Measurements from ENCODE around the gene CDHR3. TPM values are rescaled to one million over a fixed set of nuclear protein-coding genes. Genes with fewer than 3 reads are reported as not detected.

CDHR3 gene
- total RNA-seq, 1 experiment from 2014 or later: 8.7 TPM

DNA sequence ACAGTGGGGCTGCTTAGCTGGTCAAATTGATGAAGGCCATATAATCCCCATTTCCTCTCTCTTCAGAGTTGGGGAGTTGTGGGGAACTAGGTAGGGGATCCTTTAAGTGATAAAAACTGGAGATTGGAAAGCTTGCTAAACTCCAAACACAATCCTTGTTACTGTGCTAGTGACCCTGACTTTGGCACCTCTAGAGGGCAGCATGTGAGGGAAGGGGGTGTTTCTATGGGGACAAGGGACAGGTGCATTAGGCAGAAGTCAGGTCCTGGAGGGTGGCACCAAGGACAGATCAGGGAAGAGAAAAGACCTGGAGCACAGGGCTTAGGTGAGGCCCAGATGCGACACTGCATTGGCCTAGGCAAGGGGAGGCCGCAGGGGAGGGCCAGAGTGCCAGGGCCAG lies 66.9 kb downstream of the CDHR3 start:
- H3K4me3 ChIP-seq: no peak overlapping the region
- intact Hi-C loops (cut with micrococcal nuclease; ENCODE audit: unreplicated experiment): no loop called here
- no peaks in the 10 kb centered on the region for H3K9me3 ChIP-seq (ENCODE audit: insufficient read depth, low read depth)
- TF ChIP-seq, protein P1, sequence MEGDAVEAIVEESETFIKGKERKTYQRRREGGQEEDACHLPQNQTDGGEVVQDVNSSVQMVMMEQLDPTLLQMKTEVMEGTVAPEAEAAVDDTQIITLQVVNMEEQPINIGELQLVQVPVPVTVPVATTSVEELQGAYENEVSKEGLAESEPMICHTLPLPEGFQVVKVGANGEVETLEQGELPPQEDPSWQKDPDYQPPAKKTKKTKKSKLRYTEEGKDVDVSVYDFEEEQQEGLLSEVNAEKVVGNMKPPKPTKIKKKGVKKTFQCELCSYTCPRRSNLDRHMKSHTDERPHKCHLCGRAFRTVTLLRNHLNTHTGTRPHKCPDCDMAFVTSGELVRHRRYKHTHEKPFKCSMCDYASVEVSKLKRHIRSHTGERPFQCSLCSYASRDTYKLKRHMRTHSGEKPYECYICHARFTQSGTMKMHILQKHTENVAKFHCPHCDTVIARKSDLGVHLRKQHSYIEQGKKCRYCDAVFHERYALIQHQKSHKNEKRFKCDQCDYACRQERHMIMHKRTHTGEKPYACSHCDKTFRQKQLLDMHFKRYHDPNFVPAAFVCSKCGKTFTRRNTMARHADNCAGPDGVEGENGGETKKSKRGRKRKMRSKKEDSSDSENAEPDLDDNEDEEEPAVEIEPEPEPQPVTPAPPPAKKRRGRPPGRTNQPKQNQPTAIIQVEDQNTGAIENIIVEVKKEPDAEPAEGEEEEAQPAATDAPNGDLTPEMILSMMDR (conservative IDR thresholded peaks at IDR 0.05): no peak
- no peak for TF ChIP-seq EZH2 (IDR thresholded peaks at IDR 0.05; ENCODE audit: low read depth)
- CTCF ChIA-PET: interaction anchor here (2.1 kb wide), 1 partner anchor 265 kb away, joined by 7 read pairs; no protein-coding TSS in a partner anchor
- H3F3A ChIP-seq (ENCODE audit: insufficient read depth, low read depth): no peaks in the 10 kb centered on the region
- no peaks in the 10 kb centered on the region for H4K20me1 ChIP-seq (ENCODE audit: insufficient read depth)
- H3K9me2 ChIP-seq (ENCODE audit: insufficient read depth): no peaks in the 10 kb centered on the region
- DNase-seq: no peak
- no peaks in the 10 kb centered on the region for H3K36me3 ChIP-seq (ENCODE audit: low read depth)
- BruUV-seq (replicated peaks): no TSS peak
- no peaks in the 10 kb centered on the region for H3K27me3 ChIP-seq (ENCODE audit: insufficient read depth, low read depth)
- no peak overlapping the region for H2AFZ ChIP-seq
- H3K4me2 ChIP-seq: no peak overlapping the region
- H3K27ac ChIP-seq: no peak overlapping the region
- H3K79me2 ChIP-seq (ENCODE audit: low read depth): no peaks in the 10 kb centered on the region
- no peaks in the 10 kb centered on the region; the same call in 1 of the 2 replicates for H3K4me1 ChIP-seq (replicated peaks; ENCODE audit: insufficient read depth)
- POLR2A ChIA-PET (ENCODE audit: unreplicated experiment): no interaction called here

DNA sequence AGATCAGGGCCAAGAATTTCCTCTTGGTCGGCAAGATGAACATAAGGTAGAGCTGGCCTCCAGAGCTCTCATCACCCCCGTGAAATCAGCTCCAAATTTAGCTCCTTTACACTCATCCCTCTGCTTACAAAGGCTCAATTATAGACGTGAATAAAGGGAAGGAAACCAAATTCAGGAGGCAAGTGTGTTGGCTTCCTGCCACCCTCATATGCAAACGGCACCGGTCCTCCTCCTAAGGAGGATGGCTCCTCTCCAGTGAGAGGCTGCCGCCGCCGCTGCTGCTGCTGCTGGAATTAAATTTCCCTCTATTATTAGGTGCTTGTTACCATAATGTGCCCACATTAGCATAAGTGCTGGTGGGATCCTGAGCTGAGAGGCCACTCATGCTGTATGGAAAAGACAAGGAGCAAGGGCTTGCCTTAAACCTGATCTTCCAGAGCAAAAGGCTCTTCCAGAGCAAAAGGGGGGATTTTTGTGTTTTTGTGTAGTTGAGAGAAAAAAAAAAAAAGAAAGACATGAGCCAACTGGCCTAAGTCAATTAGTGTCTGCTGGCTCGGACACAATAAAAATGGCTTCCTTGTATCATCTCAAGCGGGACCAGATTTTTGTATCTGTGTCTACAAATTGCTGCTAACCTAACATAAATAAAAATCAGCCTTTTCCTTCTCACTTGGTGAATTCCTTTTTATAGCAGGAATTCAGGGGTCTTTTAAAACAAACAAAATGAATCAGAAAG lies 68.4 kb downstream of the CDHR3 start:
- H3K4me1 ChIP-seq (replicated peaks; ENCODE audit: insufficient read depth): no peaks in the 10 kb centered on the region; the same call in 1 of the 2 replicates
- H3F3A ChIP-seq (ENCODE audit: insufficient read depth, low read depth): no peaks in the 10 kb centered on the region
- H3K4me3 ChIP-seq: no peak overlapping the region
- POLR2A ChIA-PET (ENCODE audit: unreplicated experiment): interaction anchor here (0.7 kb wide), 1 partner anchor 263 kb away, joined by 6 read pairs; no protein-coding TSS in a partner anchor
- no peak for DNase-seq
- no TSS peak for BruUV-seq (replicated peaks)
- CTCF ChIA-PET: no interaction called here
- H3K27ac ChIP-seq: no peak overlapping the region
- no peaks in the 10 kb centered on the region for H3K79me2 ChIP-seq (ENCODE audit: low read depth)
- no peaks in the 10 kb centered on the region for H3K9me2 ChIP-seq (ENCODE audit: insufficient read depth)
- TF ChIP-seq, protein P1 (conservative IDR thresholded peaks at IDR 0.05): no peak
- no peak for TF ChIP-seq EZH2 (IDR thresholded peaks at IDR 0.05; ENCODE audit: low read depth)
- H3K4me2 ChIP-seq: no peak overlapping the region
- H2AFZ ChIP-seq: no peak overlapping the region
- intact Hi-C loops (cut with micrococcal nuclease; ENCODE audit: unreplicated experiment): no loop called here
- no peaks in the 10 kb centered on the region for H3K27me3 ChIP-seq (ENCODE audit: insufficient read depth, low read depth)
- H3K9me3 ChIP-seq (ENCODE audit: insufficient read depth, low read depth): no peaks in the 10 kb centered on the region
- no peaks in the 10 kb centered on the region for H3K36me3 ChIP-seq (ENCODE audit: low read depth)
- H4K20me1 ChIP-seq (ENCODE audit: insufficient read depth): no peaks in the 10 kb centered on the region

DNA sequence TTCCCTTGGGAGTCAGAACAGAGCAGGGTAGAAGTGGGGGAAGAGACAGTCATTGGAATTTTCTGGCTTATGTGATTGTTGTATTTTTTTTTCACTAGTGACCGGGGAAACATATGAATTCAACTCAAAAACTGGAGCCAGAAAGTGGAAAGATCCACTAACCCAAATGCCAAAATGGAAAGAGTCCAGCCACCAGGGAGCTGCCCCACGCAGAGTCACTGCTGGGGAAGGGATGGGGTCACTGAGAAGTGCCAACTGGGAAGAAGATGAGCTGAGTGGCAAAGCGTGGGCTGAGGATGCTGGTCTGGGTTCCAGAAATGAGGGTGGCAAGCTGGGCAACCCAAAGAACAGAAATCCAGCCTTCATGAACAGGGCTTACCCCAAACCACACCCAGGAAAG lies 69.2 kb downstream of the CDHR3 start:
- POLR2A ChIA-PET (ENCODE audit: unreplicated experiment): no interaction called here

More for the DNA sequence above, 69.2 kb downstream of the CDHR3 start:
- no peak for DNase-seq
- Histone ChIP-seq H3K27ac (no peak overlapping the region), H3K9me3 (ENCODE audit: insufficient read depth, low read depth) (no peaks in the 10 kb centered on the region), H2AFZ (no peak overlapping the region), H3K4me3 (no peak overlapping the region), H3K4me2 (no peak overlapping the region), H3K36me3 (ENCODE audit: low read depth) (no peaks in the 10 kb centered on the region), H3K79me2 (ENCODE audit: low read depth) (no peaks in the 10 kb centered on the region), H3K27me3 (ENCODE audit: insufficient read depth, low read depth) (no peaks in the 10 kb centered on the region), H4K20me1 (ENCODE audit: insufficient read depth) (no peaks in the 10 kb centered on the region), H3K4me1 (replicated peaks; ENCODE audit: insufficient read depth) (no peaks in the 10 kb centered on the region; the same call in 1 of the 2 replicates), H3K9me2 (ENCODE audit: insufficient read depth) (no peaks in the 10 kb centered on the region), H3F3A (ENCODE audit: insufficient read depth, low read depth) (no peaks in the 10 kb centered on the region)
- intact Hi-C loops (cut with micrococcal nuclease; ENCODE audit: unreplicated experiment): no loop called here
- no TSS peak for BruUV-seq (replicated peaks)
- CTCF ChIA-PET: no interaction called here
- no peak for TF ChIP-seq EZH2 (IDR thresholded peaks at IDR 0.05; ENCODE audit: low read depth)
- TF ChIP-seq, protein P1 (conservative IDR thresholded peaks at IDR 0.05): no peak
